NCI-H1105 (cell line): ENCODE results near the gene ZNF221.
"Not testable (repeated sequence)": the region's sequence is repeated elsewhere in the genome, so short reads cannot be mapped to it uniquely, and the experiment has no call there.

Experiments
- DNase-seq: peaks from one replicate; lab custom pipeline; 2025; lab: John Stamatoyannopoulos, UW

The ZNF221 gene

DNA sequence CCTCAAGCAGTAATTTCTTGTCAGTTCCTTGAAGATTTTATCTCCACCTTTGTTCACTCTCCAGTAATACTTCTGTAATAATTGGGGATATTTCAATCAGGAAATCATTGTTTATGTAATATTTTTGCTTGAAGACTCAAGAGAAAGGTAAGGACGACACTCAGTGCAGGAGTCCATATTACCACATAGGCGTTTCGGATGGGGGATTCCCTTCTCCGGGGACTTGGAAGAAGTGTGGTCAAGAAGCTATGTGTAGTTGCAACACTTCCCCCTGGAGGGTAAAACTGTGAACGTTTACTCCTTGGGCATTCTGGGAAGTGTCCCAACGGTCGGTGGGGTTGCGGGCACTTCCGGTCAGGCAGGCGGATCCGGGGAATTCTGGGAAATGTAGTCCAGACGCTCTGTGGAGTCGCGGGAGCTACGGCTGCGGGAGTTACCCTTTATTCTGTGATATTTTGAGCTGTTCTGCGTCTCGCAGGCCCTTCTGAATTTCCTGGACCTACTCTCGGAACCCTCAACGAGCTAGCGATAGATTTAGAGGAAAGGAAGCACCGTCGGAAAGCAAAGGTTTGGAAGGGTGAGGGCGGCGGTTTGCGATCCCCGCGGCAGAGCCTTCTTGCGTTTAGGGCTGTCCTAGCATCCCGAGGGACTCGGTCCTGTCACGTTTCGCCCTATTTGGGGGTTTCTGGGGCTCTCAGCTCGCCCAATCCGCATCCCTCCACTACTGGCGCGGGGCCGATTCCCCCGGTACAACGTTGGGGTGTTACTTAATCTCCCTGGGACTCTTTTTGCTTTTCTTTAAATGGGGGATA, at the start of gene ZNF221:
Gene ZNF221 (plus strand): TSS at position 395 of the 812 bp plus-strand sequence. CDS start 11,499 bp downstream, outside the sequence.
- peak; percentile 86 for DNase-seq

DNA sequence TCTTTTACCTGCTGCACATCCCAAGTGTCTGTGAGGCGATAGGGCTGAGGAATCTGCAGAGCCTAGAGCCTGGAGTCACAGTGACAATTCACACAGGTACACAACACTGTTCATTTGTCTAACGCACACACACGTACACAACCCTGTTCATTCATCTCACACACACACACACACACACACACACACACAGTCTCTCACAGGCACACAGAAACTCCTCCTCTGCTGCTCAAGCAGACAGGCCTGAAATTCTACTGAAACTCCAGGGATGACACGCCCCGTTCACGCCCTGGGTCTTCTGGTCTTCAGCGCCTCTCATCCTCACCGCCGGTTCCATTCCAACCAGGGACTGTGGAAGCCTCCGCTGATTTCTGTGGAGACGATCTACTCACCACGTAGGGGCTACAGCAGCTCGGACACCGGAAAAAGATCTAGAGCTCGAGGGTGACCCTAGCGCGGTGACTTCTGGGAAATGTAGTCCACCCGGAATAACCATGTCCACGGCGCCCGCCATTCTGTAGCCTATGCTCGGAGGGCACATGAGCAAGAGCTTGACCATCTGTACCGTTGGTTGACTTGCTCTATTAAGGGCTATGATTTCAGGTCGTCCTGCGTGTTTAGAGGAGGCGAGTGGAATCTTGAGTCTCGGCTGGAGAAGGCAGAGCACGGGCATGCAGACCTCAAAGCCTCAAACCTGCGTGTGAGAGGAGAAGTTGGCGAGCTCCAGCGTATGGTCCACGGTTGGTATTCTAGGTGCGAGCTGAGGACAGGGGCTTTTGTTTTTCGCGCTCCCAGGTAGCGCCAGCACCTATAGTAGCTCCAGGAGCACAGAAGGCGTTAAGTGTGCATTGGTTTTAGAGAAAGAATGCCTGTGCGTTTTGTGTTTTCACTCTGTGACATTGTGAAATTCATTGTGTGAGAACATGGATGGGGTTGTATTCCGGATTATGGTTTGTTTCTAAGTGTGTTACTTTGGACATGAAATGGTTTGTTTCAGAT, 49.3 kb upstream of the ZNF221 start:
- DNase-seq = no peak

DNA sequence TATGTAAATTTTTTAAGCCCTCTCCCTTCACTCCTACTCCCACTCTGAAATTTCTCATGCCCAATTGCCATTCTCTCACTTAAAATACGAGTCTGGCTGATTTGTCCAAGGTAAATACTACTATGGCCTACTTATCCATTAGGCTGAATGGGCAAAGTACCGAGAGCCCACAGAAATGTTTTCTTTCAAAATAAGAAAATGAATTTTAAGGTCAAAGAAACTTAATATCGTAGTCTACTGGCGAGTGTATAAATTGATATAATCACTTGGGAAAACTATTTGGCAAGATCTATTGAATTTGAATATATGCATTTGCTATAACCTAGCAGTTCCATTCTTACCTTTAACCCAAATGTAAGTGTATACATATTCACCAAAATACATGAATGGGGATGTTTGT, 48.6 kb upstream of the ZNF221 start:
- no peak for DNase-seq

DNA sequence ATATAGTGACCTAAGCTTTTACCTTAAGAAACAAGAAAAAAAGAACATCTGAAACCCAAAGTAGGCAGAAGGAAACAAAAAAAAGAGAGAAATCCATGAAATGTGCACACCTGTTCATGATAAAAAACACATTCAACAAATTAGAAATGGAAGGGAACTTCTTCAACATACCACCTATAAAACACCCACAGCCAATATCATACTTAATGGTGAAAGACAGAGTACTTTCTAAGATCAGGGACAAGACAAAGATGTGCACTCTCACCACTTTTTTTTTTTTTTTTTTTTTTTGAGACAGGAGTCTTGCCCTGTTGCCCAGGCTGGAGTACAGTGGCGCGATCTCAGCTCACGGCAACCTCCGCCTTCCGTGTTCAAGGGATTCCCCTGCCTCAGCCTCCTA, 45.1 kb upstream of the ZNF221 start:
- DNase-seq = no peak

DNA sequence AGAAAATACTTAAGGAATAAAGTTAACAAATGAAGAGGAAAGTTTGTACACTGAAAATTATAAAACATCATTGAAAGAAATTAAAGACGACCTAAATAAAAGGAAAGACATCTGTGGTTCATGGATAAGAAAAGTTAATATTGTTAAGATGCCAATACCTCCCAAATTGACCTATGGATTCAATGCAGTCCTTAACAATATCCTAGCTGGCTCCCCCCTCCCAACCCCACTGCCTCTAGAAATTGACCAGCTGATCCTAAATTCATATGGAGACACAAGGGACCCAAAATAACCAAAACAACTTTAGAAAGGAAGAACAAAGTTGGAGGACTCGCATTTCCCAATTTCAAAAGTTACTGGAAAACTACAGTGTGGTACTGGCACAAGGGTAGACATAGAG, 44.3 kb upstream of the ZNF221 start:
- DNase-seq = no peak

DNA sequence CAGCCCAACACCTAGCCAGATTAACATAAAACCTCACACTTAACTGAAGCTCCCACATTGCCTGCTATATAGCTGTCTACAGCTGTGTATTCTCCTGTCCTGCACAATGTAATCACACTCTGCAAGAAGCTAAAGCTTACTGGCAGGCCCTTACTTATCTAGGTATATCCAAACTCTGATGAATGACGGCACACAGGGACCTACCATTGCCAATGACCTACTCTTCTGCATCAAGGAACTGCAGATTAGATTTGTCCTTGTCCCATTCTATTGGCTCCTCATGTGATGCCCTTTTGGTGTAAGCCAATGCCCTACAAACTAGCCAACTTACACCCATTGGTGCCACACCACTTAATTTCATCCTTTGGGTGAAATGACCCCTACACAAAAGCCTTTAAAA, 42.4 kb upstream of the ZNF221 start:
- DNase-seq = no peak

DNA sequence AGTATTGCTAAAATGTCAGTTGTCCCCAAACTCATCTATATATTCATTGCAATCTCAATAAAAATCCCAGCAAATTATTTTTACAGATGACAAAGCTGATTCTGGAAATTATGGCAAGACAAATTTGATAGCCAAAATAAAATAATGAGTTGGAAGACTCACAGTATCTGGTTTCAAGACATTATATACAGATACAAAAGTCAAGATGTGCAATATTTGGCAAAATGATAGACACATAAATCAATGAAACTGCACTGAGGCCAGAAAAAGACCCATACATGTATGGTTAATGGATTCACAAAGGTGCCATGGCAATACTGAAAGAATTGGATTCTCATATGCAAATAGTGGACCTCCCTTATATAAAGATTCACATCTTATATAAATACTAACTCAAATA, 40.1 kb upstream of the ZNF221 start:
- DNase-seq = no peak

DNA sequence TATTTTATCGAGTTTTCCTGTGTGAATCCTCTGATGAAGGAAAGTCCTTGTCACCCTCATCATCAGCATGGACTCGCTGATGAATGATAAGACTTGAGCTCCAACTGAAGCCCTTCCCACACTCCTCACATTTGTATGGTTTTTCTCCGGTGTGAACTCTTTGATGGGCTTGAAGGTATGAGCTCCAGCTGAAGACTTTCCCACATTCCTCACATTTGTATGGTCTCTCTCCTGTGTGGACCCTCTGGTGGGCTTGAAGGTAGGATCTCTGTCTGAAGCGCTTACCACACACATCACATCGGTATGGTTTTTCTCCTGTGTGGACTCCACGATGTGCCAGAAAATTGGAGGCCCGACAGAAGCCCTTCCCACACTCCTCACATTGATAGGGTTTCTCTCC, 37.6 kb upstream of the ZNF221 start:
- DNase-seq = no peak

DNA sequence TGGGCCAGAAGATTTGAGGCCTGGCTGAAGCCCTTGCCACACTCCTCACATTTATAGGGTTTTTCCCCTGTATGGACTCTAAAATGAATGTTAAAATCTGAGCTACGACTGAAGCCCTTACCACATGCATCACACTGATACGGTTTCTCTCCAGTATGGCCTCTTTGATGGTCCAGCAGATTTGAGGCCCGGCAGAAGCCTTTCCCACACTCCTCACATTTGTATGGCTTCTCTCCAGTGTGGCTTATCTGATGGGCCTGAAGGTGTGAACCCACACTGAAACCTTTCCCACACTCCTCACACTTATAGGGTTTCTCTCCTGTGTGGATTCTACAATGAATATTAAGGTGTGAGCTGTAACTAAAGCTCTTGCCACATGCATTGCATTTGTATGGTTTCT, 37.0 kb upstream of the ZNF221 start:
- DNase-seq = no peak

DNA sequence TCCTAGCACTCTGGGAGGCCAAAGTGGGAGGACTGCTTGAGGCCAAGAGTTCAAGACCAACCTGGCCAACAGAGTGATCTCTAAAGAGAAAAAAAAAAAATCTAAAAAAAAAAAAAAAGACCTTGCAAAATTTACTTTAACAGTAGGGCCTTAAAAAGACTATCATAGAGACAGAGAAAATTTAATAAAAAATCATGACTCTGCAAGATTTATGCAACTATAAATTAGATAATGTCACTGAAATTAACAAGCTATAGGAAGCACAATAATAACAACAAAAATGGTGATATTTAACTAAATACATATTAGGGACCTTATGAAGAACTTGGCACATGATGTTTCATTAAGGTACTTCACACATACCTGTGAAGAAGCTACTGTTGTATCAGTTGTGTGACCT, 27.2 kb upstream of the ZNF221 start:
- no peak for DNase-seq

DNA sequence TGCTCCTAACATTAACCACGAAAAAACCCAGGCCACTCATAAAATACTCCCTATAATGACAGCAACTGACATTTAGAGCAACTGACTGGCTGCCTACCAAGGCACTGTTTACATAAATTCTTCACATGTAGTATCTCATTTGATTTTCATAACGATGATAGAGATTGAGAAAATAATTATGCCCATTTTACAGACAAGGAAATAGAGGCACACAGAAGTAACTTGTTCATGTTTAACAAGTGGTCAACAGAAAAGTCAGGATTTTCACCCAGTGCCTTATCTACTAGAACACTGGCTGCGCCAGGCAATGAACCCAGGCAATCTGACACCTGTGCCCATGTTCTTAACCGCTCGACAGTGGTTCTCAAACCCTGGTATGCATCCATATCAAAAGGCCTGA, 22.2 kb upstream of the ZNF221 start:
- no peak for DNase-seq

DNA sequence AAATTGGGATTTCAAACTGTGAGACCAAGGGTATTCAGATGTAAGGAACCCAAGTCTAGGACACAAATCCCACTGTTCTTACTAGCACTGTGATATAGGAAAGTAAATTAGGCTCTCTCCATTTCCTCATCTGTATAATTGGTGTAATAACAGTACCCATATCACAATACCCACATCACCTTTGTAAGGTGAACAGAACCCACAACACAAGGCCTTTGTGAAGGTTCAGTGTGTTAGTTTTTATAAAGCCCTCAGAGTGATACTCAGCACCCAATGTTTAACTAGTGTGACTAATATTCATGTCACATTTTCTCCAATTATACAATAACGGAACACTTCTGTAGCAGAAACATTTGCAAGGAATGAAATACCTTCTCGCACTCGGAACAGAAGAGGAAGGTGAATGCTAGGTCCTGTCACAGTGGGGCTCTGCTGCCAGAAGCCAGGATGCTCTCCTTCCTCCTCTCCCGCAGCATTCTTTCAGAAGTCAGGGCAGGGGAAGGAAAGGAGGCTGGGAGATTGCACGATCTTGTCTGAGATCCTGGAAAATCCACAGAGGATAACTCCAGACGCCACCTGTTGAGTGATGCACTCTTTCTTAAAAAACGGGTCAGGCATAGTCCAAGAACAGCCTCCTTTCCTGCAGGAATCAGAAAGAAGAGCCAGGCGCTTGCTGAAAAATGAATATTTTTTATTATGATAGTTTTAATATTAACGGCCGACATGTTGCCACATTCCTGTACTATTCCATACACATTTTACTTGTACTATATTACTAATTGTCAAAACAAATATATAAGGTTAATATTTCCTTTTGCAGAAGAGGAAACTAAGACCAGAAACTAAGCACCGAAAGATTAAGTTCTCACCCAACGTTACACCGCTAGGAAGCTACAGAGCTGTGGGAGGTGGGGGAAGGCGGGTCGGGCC, 16.7 kb upstream of the ZNF221 start:
- DNase-seq = no peak

DNA sequence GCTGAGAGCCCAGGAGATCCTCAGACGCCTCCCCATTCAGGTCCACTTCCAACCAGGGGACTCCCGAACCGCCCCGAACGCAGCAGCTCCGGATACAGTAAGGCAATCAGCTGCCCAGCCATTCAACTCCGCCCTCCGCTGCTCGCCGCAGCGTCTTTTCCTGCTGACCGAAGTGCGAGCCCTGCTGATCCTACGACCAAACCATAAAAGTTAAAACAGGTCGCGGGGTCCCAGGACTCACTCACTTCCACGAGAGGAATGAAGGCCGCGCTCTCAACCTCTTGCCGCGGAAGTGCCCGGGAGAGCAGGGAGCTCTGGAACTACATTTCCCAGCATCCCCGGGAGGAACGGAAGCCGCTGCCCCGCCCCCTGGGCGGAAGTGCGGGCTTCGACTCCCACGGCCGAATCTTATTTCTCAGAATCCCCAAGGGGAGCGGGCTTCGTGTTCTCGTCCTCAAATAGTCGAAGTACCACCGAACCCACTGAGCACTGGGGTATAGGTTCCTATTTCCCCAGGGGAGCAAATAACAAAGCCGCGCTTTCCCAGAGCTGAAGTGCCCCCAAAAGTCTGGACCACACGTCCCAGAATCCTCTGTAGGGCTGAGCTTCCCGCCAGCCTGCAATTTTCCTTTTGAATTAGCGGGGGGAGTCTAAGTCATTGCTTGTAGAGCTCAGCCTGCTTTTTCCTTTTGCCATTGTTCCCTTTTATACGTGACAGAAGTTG, 15.9 kb upstream of the ZNF221 start, which contains the start of gene ZNF45:
Gene ZNF45 (minus strand): TSS at position 298 of the 724 bp plus-strand sequence. CDS start 13,097 bp downstream, outside the sequence.
- peak; percentile 86 for DNase-seq

DNA sequence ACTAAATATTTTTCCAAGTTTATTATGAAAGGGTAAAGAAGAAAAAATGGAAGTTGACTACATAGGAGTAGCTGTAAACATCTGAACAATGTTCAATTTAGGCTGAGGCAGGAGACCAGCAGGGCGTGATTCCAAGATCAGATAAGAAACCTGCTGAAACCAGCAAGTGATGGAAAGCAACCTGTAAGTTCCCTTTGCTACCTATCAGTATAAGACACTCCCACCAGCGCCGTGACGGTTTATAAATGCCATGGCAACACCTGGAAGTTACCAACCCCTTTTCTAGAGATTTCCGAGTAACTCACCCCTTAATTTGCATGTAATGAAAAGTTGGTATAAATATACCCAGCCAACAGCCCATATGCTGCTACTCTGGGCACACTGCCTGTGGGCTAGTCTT, 14.8 kb upstream of the ZNF221 start:
- no peak for DNase-seq

DNA sequence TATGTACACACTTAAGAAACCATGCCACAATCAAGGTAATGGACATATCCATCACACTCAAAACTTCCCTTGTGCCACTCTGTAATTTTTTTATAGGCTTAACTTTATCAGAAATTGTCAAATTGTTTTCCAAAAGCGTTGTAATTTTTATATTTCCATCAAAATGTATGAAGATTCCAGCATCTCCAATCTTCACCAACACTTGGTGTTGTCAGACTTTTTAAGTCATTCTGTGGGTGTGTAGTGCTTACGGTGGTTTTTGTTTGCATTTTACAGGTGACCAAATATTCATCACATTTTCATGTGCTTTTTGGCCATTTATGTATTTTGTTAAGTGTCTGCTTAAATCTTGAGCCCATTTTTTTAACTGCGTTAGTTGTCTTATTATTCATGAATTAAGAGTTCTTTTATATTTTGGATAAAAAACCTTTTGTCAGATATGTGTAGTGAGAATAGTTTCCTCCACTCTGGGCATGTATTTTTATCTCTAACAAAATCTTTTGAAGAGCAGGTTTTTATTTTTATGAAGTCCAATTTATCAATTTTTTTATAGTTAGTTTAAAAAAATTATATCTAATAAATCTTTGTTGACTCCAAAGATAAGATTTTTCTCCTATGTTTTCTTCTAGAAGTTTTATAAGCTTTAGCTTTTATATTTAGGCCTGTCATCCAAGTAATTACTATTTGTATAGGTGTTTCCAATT, 11.3 kb upstream of the ZNF221 start:
- no peak for DNase-seq

DNA sequence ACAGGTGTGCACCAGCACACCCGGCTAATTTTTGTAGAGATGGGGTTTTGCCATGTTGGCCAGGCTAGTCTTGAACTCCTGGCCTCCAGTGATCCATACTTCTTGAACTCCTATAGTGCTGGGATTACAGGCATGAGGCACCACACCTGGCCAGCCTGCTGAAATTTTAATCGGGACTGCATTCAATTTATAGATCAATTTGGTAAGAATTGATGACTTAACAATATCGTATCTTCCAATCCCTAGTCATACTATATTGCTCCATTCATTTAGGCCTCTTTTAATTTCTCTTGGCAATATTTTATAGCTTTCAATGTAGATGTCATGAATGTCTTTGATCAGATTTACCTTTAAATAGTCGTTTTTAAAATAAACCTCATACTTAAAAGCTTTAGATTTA, 10.3 kb upstream of the ZNF221 start:
- DNase-seq = no peak

DNA sequence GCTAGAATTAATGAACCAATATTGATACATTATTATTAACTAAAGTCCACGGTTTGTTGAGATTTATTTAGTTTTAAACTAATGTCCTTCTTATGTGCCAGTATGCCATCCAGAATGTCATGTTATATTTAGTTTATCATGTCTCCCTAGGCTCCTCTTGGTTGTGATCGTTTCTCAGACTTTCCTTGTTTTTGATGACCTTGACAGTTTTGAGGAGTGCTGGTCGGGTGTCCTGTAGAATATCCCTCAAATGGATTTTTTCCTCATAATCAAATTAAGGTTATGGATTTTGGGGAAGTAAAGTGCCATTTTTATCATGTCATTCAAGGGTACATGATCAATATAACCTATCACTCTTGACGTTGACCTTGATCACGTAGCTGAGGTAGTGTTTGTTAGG, 9.8 kb upstream of the ZNF221 start:
- no peak for DNase-seq

DNA sequence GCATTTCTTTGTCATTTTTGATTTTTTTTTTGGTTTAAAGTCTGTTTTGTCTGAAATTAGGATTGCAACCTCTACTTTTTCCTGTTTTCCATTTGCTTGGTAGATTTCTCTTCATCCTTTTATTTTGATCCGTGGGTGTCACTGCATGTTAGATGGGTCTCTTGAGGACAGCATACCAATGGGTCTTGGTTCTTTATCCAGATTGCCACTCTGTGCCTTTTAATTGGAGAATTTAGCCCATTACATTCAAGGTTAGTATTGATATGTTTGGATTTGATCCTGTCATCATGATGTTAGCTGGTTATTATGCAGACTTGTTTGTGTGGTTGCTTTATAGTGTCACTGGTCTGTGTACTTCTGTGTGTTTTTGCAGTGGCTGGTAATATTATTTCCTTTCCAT, 3.6 kb upstream of the ZNF221 start:
- DNase-seq = not testable (repeated sequence)

DNA sequence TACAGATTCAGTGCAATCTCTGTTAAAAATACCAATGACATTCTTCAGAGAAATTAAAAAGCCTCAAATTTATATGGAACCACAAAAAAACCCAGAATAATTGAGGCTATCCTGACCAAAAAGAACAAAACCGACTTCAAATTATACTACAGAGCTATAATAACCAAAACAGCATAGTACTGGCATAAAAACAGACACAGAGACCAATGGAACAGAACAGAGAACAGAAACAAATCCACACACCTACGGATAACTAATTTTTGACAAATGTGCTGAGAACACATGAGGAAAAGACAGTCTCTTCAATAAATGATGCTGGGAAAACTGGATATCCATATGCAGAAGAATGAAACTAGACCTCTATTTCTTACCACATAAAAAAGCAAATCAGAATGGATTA, 1.2 kb upstream of the ZNF221 start:
- DNase-seq = not testable (repeated sequence)

DNA sequence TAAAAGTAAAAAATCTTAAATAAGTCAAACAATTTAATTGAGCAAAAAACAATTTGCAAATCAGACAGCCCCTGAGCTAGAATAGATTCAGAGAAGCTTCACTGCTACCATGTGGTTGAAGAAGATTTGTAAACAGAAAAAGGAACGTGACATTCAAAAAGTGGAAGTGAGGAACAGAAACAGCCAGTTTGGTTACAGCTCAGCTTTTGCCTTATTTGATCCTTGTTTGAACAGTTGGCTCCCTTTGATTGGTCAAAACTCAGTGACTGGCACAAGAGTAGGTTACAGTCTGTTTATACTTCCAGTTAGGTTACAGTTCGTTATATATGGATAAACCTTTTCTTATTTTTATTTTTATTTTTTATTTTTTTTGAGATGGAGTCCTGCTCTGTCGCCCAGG, 5.8 kb downstream of the ZNF221 start:
- DNase-seq = no peak
